IPS-20b (cell line): ENCODE results near the gene MEDAG.

Source experiments
- H3K27ac ChIP-seq: one replicate; pipeline ENCODE4 v1.5.1; 2013; ENCODE audit warnings: low read length
- H3K27me3 ChIP-seq: 2 replicates; pipeline ENCODE4 v1.6.1; 2013; ENCODE audit warnings: mild to moderate bottlenecking, low read length, inconsistent platforms; ENCODE audit not compliant: insufficient read depth
- H3K36me3 ChIP-seq: 2 replicates; pipeline ENCODE4 v1.6.1; 2013; ENCODE audit warnings: low read depth, mild to moderate bottlenecking, inconsistent platforms, low read length, moderate library complexity; ENCODE audit not compliant: insufficient read depth
- H3K4me1 ChIP-seq: 2 replicates; pipeline ENCODE4 v1.6.1; 2013; ENCODE audit warnings: mild to moderate bottlenecking, control low read depth, inconsistent platforms, low read length, moderate library complexity; ENCODE audit not compliant: insufficient read depth
- H3K4me3 ChIP-seq: 2 replicates; pipeline ENCODE4 v1.5.1; 2013; ENCODE audit warnings: mild to moderate bottlenecking, low read length, inconsistent platforms
- H3K9ac ChIP-seq: 2 replicates; pipeline ENCODE4 v1.6.1; 2013; ENCODE audit warnings: low read depth, mild to moderate bottlenecking, inconsistent platforms, low read length, moderate library complexity
- H3K9me3 ChIP-seq: 2 replicates; pipeline ENCODE4 v1.6.1; 2013; ENCODE audit warnings: mild to moderate bottlenecking, low read depth, low read length, inconsistent platforms; ENCODE audit not compliant: insufficient read depth

MEDAG gene

DNA sequence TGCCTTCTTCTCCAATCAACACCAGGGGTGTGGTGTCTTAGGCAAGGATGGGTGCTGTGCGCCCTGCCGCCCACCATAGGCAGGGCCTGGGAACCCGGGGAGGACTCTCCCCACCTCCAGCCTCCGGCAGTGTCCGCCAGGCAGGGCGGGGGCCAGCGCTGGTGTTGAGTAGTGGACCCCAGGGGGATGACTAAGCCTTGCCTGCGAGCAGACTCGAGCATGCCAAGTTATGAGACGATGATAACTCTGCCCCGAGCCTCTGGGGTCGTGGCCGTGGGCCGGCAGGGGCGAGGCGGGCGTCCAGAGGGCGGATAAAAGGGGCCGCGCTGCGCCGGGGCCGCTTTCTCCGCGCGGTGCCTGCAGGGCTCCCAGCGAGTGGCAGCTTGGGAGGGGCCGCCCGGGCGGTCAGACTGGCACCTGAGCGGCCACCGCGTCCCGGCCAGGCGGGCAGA, at the start of gene MEDAG:
MEDAG (plus strand) TSS at position 340 of the 452 bp plus-strand sequence. CDS start 245 bp downstream, outside the sequence.
- H3K27me3 ChIP-seq: peaks cover 58% of the 10 kb centered on the region
- peak within 1 kb of the TSS; percentile 53; the same call in 1 of the 2 replicates for H3K4me3 ChIP-seq
- no peak within 1 kb of the TSS for H3K27ac ChIP-seq
- no peaks in the 10 kb centered on the region for H3K36me3 ChIP-seq
- H3K9me3 ChIP-seq: no peaks in the 10 kb centered on the region
- H3K9ac ChIP-seq: no peak within 1 kb of the TSS
- no peaks in the 10 kb centered on the region; the same call in 1 of the 2 replicates for H3K4me1 ChIP-seq

DNA sequence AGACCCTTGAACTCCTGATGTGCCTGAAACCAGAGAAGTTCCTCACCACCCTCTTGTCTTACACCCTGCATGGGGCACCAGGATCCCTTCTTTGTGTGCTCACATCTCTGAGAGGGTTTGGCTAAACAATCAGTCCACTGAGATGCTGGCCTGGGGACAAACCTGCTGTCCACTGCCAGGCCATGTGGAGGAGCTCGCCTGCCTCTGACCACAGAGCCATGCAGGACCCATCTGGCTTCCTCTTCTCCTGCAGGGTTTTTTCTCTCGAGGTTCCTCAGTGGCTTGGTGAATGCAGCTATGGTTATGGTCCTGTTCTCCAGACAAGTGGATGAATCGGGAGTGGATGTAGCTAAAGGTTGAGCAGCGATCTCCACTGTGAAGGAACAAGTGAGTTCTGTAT, 49.1 kb upstream of the MEDAG start:
- no peaks in the 10 kb centered on the region for H3K36me3 ChIP-seq
- H3K27me3 ChIP-seq: peaks cover 18% of the 10 kb centered on the region
- no peak overlapping the region for H3K27ac ChIP-seq
- no peak overlapping the region for H3K4me3 ChIP-seq
- H3K9ac ChIP-seq: no peak overlapping the region
- no peaks in the 10 kb centered on the region; the same call in 1 of the 2 replicates for H3K4me1 ChIP-seq
- no peaks in the 10 kb centered on the region; the same call in 1 of the 2 replicates for H3K9me3 ChIP-seq

DNA sequence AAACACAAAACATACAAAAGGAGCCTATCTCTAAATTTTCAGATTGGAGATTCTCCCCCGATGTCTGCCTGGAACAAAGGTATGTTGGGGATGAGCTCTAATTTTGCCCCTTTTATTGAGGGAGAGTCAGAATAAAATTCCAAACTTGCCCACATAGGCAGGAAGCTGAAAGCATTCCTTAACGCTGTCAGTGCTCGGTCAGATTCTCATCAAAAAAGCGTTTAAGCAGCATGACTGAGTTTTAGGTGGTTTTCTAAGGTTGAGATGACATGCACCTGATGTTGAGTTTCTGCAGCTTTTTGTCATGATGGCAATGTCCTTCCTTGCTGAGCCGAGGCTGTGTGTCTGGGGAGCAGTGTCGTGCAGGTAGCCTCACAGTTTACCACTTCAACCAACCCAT, 48.4 kb upstream of the MEDAG start:
- H3K4me3 ChIP-seq: no peak overlapping the region
- H3K9me3 ChIP-seq: no peaks in the 10 kb centered on the region; the same call in 1 of the 2 replicates
- H3K27me3 ChIP-seq: peaks cover 24% of the 10 kb centered on the region
- no peak overlapping the region for H3K9ac ChIP-seq
- peaks cover 6% of the 10 kb centered on the region for H3K4me1 ChIP-seq
- no peaks in the 10 kb centered on the region for H3K36me3 ChIP-seq
- H3K27ac ChIP-seq: no peak overlapping the region

DNA sequence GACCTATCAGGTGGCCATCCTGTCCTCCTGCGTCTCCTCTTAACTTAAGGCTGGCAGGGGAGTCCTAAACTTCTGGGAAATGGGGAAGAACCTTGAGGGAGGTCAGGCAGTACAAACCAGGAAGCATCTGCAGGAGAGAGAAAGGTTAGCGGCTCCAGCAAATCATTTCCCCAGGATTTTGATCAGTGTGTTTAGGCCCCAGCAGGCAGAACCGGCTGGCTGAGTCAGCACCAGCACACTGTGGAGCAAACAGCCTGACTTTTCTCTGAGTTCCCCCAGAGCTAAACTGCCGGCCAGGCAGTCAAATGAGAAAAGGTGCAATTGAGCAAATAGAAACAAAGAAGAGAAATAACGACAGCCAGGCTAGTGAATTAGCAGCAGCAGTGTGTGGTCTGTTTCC, 46.7 kb upstream of the MEDAG start:
- H3K27me3 ChIP-seq: peaks cover 29% of the 10 kb centered on the region
- H3K4me3 ChIP-seq: no peak overlapping the region
- H3K9ac ChIP-seq: no peak overlapping the region
- H3K27ac ChIP-seq: no peak overlapping the region
- no peaks in the 10 kb centered on the region for H3K36me3 ChIP-seq
- no peaks in the 10 kb centered on the region; the same call in 1 of the 2 replicates for H3K9me3 ChIP-seq
- H3K4me1 ChIP-seq: peaks cover 16% of the 10 kb centered on the region

DNA sequence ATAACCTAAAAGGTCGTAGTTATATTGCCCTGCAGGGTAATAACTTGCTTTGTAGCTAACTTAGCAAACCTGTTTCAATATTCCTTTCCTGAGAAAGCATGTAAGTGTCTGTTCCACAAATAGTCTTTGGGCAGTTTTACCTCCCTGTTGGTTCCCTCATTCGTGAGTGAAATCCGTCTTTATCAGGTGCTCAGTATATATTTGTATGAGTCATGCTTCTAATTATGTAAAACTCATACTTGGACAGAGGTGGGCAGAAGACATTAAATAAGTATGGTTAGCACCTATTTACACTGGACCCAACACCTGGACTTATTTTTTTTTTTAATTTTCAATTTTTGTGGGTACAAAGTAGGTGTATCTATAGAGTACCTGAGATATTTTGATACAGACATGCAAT, 44.9 kb upstream of the MEDAG start:
- Histone ChIP-seq H3K9me3 (no peaks in the 10 kb centered on the region; the same call in 1 of the 2 replicates), H3K27ac (no peak overlapping the region), H3K9ac (no peak overlapping the region), H3K4me1 (peaks cover 34% of the 10 kb centered on the region), H3K27me3 (peaks cover 29% of the 10 kb centered on the region), H3K36me3 (no peaks in the 10 kb centered on the region), H3K4me3 (no peak overlapping the region)

DNA sequence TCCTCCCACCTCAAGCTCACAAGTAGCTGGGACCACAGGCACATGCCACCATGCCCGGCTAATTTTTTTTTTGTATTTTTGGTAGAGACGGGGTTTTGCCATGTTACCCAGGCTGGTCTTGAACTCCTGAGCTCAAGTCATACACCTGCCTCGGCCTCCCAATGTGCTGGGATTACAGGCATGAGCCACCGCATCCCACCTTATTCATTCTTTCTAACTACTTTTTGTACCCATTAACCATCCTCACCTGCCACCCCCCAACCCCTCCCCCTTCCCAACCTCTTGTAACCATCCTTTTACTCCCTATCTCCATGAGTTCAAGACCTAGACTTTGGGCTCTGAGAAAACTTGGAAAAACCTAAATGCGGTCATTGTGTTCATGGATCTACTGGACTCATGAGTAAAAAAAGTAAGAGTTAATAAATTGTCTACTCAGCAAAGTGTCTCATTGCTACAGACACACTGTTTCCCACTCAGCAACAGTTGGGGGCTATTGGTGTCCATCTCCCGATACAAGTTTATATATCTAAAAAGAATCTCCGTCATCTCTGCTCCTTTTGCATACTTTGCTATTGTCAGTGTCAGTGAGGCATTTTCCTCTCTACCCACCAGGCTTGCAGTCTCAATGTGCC, 44.1 kb upstream of the MEDAG start:
- Histone ChIP-seq H3K9me3 (no peaks in the 10 kb centered on the region; the same call in 1 of the 2 replicates), H3K4me3 (peak overlapping the region; percentile 71; the same call in 1 of the 2 replicates), H3K36me3 (no peaks in the 10 kb centered on the region), H3K27ac (no peak overlapping the region), H3K9ac (no peak overlapping the region), H3K4me1 (peaks cover 35% of the 10 kb centered on the region), H3K27me3 (peaks cover 29% of the 10 kb centered on the region)

DNA sequence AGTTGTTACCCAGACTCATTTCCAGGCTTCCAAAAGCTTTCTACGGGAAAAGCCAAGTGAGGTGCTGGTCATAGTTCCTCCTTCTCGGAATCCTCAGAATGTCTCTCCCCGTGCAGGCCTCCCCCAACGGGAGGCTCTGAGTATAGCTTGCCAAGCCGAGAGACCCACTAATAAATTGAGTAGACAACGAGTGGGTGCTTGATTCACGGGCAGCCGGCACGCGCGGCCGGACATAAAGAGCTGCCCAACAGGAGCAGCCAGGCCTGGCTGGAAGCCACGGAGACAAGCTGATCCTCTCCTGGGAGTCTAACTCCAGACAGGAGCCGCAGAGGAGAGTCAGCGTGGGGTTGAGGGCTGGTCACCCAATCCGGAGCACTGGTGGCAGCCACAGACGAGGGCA, 43.4 kb upstream of the MEDAG start:
- peaks cover 35% of the 10 kb centered on the region for H3K4me1 ChIP-seq
- peak overlapping the region; percentile 71 for H3K4me3 ChIP-seq
- H3K9me3 ChIP-seq: no peaks in the 10 kb centered on the region; the same call in 1 of the 2 replicates
- peaks cover 29% of the 10 kb centered on the region for H3K27me3 ChIP-seq
- no peak overlapping the region for H3K27ac ChIP-seq
- H3K9ac ChIP-seq: peak overlapping the region; percentile 38; the same call in 1 of the 2 replicates
- H3K36me3 ChIP-seq: no peaks in the 10 kb centered on the region

DNA sequence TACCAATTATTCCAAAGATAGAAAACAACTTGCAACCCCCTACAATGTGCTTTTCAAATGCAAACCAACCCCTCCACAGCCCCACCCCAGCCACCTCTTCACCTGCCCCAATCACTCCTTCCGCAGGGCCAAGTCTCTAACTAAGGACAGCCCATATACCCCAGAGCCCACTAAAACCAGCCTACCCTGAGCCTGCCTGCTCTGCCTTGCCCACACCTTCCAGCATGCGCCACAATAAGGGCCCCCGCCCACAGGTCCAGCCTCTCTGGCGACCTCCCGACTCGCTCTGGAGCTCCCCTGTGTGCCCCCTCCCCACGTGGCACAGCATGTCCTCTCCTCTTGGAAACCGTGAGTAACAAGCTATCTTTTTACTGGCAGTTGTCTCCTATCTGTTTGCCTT, 42.8 kb upstream of the MEDAG start:
- peak overlapping the region; percentile 71 for H3K4me3 ChIP-seq
- H3K27ac ChIP-seq: no peak overlapping the region
- H3K36me3 ChIP-seq: no peaks in the 10 kb centered on the region
- H3K27me3 ChIP-seq: peaks cover 29% of the 10 kb centered on the region
- no peaks in the 10 kb centered on the region; the same call in 1 of the 2 replicates for H3K9me3 ChIP-seq
- peaks cover 35% of the 10 kb centered on the region for H3K4me1 ChIP-seq
- peak overlapping the region; percentile 82 for H3K9ac ChIP-seq

DNA sequence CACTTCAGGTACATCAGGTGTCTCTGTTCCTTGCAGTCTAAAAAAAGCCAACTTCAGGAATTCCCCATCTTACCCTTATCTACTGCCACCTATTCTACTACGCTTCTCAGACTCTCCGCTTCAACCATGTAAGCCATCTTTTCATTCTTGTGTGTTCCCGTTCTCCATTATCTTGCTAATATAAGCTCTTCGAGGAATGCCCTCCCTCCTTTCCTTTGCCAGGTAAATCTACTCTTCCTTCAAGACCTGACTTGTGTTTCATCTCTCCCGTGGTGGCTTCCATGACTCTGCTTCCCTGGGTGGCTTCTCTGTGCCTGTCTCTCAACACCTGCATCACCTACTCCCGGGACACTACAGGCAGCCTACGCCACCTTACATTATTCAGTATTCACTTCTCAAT, 42.3 kb upstream of the MEDAG start:
- H3K4me3 ChIP-seq: peak overlapping the region; percentile 71
- peak overlapping the region; percentile 82 for H3K9ac ChIP-seq

DNA sequence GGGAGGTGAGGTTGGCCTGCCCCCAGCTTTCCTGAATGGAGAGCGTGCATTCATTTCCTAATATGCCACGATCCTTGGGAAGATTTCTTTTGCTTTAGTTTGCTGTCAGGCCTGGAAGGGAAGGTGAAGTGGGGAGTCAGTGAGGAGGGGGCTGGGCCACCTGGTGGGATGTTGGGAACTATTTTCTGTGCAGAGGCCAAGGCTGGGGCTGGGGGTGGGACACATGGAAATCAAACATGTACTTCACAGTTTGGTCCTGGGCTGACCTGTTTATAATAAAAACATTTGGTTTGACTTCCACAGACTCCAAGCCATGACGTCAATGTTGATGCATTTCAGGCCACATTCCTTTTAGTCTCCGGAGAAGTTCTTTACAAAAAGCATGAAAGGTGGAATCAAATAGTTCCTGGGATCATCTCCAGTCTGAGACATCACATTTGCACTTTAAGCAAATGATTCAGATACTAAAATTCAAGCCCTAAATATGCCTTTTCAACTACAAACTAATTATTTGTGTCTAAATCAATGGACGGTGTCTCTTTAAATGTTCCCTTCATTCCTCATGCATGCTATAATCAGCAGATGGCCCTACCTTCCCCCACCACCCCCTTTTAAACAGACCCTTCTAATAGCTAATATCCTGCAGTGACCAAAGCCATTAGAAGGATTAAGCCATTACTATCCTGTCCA, 41.5 kb upstream of the MEDAG start:
- peak overlapping the region; percentile 82; the same call in 1 of the 2 replicates for H3K9ac ChIP-seq
- H3K4me1 ChIP-seq: peaks cover 35% of the 10 kb centered on the region
- no peaks in the 10 kb centered on the region for H3K36me3 ChIP-seq
- peaks cover 29% of the 10 kb centered on the region for H3K27me3 ChIP-seq
- no peaks in the 10 kb centered on the region for H3K9me3 ChIP-seq
- peak overlapping the region; percentile 71 for H3K4me3 ChIP-seq
- H3K27ac ChIP-seq: peak overlapping the region; percentile 16

More for the DNA sequence above, 42.3 kb upstream of the MEDAG start:
- no peaks in the 10 kb centered on the region for H3K9me3 ChIP-seq
- no peaks in the 10 kb centered on the region for H3K36me3 ChIP-seq
- H3K27me3 ChIP-seq: peaks cover 29% of the 10 kb centered on the region
- H3K4me1 ChIP-seq: peaks cover 35% of the 10 kb centered on the region
- H3K27ac ChIP-seq: no peak overlapping the region

DNA sequence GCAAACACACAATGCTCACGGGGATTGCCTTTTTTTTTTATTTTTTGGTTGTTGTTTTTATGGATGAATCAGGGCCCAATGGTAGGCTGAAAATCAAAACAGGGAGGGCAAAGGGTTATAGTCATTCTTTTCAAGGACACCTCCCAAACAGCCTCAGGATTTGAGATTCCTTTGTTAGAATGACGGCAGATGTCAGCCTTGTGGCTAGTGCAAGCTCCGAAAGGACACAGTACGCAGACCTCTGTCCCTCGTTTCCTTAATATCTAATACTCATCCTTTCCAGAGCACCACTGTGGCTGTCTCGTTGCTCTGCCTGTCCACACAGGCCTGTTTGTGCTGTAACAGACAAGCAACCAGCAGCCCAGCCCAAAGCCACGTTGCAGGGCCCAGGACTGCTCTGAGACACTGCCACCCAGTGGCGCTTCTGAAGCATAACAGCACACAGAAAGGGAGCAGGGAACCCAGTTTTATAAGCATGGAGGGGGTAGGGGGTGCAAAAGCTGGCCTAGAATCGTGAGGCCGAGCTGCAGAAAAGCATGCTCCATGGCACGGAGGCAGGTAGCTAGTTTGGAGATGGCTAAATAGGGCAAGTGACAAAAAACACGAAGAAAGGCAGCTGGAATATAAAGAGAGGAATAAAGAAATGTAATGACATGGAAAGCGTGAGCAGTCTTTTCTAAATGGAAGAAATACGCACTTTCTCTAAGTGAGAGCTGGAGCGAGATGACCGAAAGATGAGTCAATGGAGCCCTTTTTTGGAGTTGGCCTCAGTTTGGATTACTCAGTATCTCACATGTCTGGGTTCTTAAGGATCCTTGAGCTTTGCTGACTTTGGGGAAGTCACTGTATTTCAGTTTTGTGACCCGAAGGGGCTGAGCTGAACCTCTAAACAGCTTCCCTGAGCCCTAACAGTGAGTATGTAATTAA, 40.7 kb upstream of the MEDAG start:
- peak overlapping the region; percentile 71 for H3K4me3 ChIP-seq
- peak overlapping the region; percentile 82; the same call in 1 of the 2 replicates for H3K9ac ChIP-seq
- H3K27ac ChIP-seq: peak overlapping the region; percentile 16

More for the DNA sequence above, 40.7 kb upstream of the MEDAG start:
- Histone ChIP-seq H3K36me3 (no peaks in the 10 kb centered on the region), H3K27me3 (peaks cover 26% of the 10 kb centered on the region), H3K4me1 (peaks cover 35% of the 10 kb centered on the region), H3K9me3 (no peaks in the 10 kb centered on the region)
